Mucosa of descending colon (tissue), 3 donors: Measurements from ENCODE around the gene C14orf132. TPM values are rescaled to one million over a fixed set of nuclear protein-coding genes. Genes with fewer than 3 reads are reported as not detected.

ENCODE experiments used
- ATAC-seq: fragments of 200-7000 bp; cut with Tn5 transposase; one replicate; pipeline ENCODE4 v1.9.1; 2020; ENCODE audit warnings: mild to moderate bottlenecking, moderate library complexity
- DNase-seq, 3 donors: peaks; one replicate each; pipeline ENCODE4 v3.0.0-alpha.2; 2020
- H3K36me3 ChIP-seq: fragments of 200-600 bp; one replicate; pipeline ENCODE4 v1.8.0; 2021; ENCODE audit warnings: low read depth, mild to moderate bottlenecking
- H3K4me1 ChIP-seq: fragments of 200-600 bp; one replicate; pipeline ENCODE4 v1.8.0; 2021; ENCODE audit warnings: low read depth, mild to moderate bottlenecking
- H3K4me3 ChIP-seq: fragments of 200-600 bp; one replicate; pipeline ENCODE4 v1.8.0; 2021; ENCODE audit warnings: mild to moderate bottlenecking
- H3K9me3 ChIP-seq: fragments of 200-600 bp; one replicate; pipeline ENCODE4 v1.8.0; 2021; ENCODE audit warnings: mild to moderate bottlenecking
- intact Hi-C, 2 donors: fragments of 100-400 bp; cut with DNase I in 1 of 2; cut with micrococcal nuclease in 1 of 2; formaldehyde crosslinking; loops; one replicate each; pipeline versions ENCODE4 v1.11.0 to v1.11.1; 2022; cut with DNase I, micrococcal nuclease
- total RNA-seq, 3 donors: library from RNA; stranded (reverse); fragmentation: NEBNext Ultra II Directional in 2 of 3; extraction: Animal tissue kit (Norgen Biotek cat#: 25700) in 2 of 3; gene quantifications; one replicate each; pipeline versions ENCODE4 v1.2.1 to v1.2.4, GENCODE V29; 2021 to 2023
- TF ChIP-seq, protein P1 (sequence below): fragments of 200-600 bp; IDR thresholded peaks from one replicate; pipeline ENCODE4 v1.8.0; 2022; ENCODE audit warnings: antibody characterized with exemption, mild to moderate bottlenecking
- donor health status: DM: no; HTN: no; CAD: no; lungs with moderate emphysema.
- donor health status: DM: no; HTN: no; CAD: no.
- donor health status: DM: no; HTN: yes; CAD: no.

C14orf132 gene
- total RNA-seq, 3 donors from 2014 or later, result 1.8 to 21.8 (median 4.9) TPM

DNA sequence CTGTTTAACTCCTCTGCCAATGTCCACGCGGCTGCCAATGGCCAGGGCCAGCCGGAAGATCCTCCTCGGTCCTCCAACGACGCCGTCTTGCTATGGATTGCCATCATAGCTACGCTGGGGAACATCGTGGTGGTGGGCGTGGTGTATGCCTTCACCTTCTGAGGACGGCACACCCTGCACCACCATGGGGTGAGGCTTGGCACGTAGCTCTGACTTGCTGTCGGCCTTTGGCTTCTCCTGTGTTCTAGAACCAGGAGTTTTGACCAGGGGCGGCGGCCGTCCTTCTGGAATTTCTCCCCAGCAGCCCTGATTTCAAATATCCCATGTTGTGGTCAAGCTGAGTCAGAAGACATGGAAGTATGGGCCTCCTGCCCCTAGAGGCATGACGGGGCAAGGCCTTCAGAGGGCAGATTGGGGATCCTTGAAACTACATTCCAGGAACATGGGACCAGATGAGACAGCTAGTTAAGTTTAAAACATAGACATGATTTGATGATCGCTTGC, 47.5 kb downstream of the C14orf132 start:
- no peak overlapping the region for H3K4me3 ChIP-seq
- intact Hi-C loops, result no loop called here
- H3K9me3 ChIP-seq, result no peaks in the 10 kb centered on the region
- no peak for DNase-seq
- no peak for ATAC-seq
- TF ChIP-seq, protein P1, sequence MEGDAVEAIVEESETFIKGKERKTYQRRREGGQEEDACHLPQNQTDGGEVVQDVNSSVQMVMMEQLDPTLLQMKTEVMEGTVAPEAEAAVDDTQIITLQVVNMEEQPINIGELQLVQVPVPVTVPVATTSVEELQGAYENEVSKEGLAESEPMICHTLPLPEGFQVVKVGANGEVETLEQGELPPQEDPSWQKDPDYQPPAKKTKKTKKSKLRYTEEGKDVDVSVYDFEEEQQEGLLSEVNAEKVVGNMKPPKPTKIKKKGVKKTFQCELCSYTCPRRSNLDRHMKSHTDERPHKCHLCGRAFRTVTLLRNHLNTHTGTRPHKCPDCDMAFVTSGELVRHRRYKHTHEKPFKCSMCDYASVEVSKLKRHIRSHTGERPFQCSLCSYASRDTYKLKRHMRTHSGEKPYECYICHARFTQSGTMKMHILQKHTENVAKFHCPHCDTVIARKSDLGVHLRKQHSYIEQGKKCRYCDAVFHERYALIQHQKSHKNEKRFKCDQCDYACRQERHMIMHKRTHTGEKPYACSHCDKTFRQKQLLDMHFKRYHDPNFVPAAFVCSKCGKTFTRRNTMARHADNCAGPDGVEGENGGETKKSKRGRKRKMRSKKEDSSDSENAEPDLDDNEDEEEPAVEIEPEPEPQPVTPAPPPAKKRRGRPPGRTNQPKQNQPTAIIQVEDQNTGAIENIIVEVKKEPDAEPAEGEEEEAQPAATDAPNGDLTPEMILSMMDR, result no peak
- H3K4me1 ChIP-seq, result no peaks in the 10 kb centered on the region
- H3K36me3 ChIP-seq, result no peaks in the 10 kb centered on the region

DNA sequence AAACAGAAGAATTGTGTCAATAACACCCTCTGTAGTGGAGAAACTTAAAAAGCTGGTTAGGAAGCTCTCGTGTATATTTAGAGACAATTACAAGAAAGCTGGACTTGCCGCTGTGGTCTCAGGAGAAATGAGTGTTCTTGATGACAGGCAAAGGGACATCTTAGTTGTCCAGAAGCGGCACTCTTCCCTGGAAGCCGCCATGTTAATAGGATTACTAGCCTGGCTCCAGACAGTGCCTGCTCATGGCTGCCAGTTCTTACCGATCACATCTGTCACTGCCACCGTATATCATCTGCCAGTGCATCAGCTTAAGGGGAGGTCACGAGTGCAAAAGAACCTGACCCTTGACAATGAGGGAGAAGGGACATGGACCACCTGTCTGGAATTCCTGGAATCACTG, 48.9 kb downstream of the C14orf132 start:
- no peak overlapping the region for H3K4me3 ChIP-seq
- TF ChIP-seq, protein P1, result no peak
- ATAC-seq, result no peak
- intact Hi-C loops, result no loop called here
- DNase-seq, result no peak
- H3K4me1 ChIP-seq, result no peaks in the 10 kb centered on the region
- no peaks in the 10 kb centered on the region for H3K9me3 ChIP-seq
- H3K36me3 ChIP-seq, result no peaks in the 10 kb centered on the region

DNA sequence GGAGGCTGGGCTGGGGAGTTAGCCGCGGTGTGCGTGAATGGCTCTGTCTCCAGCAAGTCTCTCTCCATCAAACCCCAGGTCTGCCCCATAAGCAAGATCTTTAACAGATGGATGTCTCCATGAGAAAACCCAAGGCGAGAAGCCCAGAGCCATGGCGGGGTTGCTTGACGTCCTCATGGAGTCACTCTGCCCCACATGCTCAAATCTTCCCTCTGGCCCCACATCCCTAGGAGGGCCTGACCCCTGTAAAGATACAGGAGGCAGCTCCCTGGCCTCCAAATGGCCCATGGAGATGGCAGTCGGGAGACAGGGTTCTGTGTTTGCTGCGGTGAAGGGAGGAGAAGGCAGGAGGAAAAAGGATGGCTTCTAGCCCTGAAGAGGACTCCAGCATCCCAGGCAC, 49.3 kb downstream of the C14orf132 start:
- no peak for DNase-seq
- Histone ChIP-seq H3K9me3 (no peaks in the 10 kb centered on the region), H3K4me3 (no peak overlapping the region), H3K36me3 (no peaks in the 10 kb centered on the region), H3K4me1 (no peaks in the 10 kb centered on the region)
- TF ChIP-seq, protein P1, result no peak
- ATAC-seq, result no peak
- intact Hi-C loops, result no loop called here

DNA sequence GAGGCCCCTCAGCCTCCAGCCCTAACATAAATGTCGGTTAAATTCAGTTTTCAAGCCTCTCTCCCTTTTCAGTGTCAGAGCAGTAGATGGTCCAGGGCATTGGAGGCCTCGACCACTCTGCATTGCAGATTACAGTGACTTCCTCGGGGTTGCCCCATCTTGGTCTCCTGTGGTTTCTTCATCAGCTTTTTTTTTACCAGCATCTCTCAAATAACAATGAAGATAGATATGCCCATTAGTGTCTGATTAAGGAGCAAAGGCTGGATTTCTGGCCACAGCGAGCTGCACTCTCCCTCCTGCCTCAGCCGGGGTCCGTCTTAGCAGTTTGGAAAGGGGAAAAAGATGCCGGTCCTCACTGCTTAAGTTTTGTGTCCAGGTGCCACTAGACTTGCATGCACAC, 49.7 kb downstream of the C14orf132 start:
- no peak for ATAC-seq
- H3K36me3 ChIP-seq, result no peaks in the 10 kb centered on the region
- no peaks in the 10 kb centered on the region for H3K4me1 ChIP-seq
- intact Hi-C loops, result no loop called here
- TF ChIP-seq, protein P1, result no peak
- DNase-seq, result no peak
- no peaks in the 10 kb centered on the region for H3K9me3 ChIP-seq
- no peak overlapping the region for H3K4me3 ChIP-seq

DNA sequence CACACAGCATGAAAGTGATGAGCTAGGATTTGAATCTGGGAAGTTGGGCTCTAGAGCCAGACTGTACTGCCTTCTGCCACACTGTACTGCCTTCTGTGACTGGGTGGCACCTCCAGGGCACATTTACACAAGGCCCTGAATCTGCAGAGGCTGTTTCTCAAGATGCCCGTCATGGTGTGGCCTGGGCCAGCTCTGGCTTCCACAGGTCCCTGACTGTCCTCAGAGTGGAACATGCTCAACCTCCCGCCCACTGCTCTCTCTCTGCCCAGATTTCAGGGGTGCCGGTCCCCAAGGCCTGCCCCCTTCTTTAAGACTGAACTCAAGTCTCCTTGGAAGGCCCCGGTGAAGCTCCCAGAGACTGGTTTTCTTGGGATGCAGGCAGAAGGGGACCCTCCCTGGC, 50.2 kb downstream of the C14orf132 start:
- no peaks in the 10 kb centered on the region for H3K36me3 ChIP-seq
- DNase-seq (no peak), ATAC-seq (no peak)
- H3K4me1 ChIP-seq, result no peaks in the 10 kb centered on the region
- TF ChIP-seq, protein P1, result no peak
- intact Hi-C loops, result no loop called here
- no peak overlapping the region for H3K4me3 ChIP-seq
- no peaks in the 10 kb centered on the region for H3K9me3 ChIP-seq
